Colon (tissue), 2 donors: Measurements from ENCODE around the gene PPP3CA.
A peak's percentile ranks its signal among the peaks of the same experiment; 100 is the strongest.
"Not testable (repeated sequence)": the region's sequence is repeated elsewhere in the genome, so short reads cannot be mapped to it uniquely, and the experiment has no call there.

ENCODE experiments used
- FAIRE-seq: peaks from 2 replicates; lab custom pipeline; 2012; peaks lifted over from hg19 to GRCh38; lab: Jason Lieb, UNC
- donor health status: control.
- donor health status: control.

PPP3CA gene

GRCh38 chr4:101211146-101211553, 136.2 kb downstream of the PPP3CA start:
- FAIRE-seq, result no peak

GRCh38 chr4:101210331-101210730, 137.0 kb downstream of the PPP3CA start:
- FAIRE-seq, result no peak

- FAIRE-seq, result no peak
Observed at GRCh38 chr4:101208171-101208570, 139.2 kb downstream of the PPP3CA start.

- FAIRE-seq, result no peak
Observed at GRCh38 chr4:101205916-101206315, 141.4 kb downstream of the PPP3CA start.

- FAIRE-seq, result no peak
Observed at GRCh38 chr4:101201421-101201820, 145.9 kb downstream of the PPP3CA start.

- FAIRE-seq, result no peak
Observed at GRCh38 chr4:101200561-101200960, 146.8 kb downstream of the PPP3CA start.

GRCh38 chr4:101199507-101200285, 147.6 kb downstream of the PPP3CA start:
- no peak for FAIRE-seq

GRCh38 chr4:101198682-101199339, 148.5 kb downstream of the PPP3CA start:
- FAIRE-seq, result no peak

- no peak for FAIRE-seq
Observed at GRCh38 chr4:101197350-101197749, 150.0 kb downstream of the PPP3CA start.

GRCh38 chr4:101192244-101192643, 155.1 kb downstream of the PPP3CA start:
- FAIRE-seq, result no peak

GRCh38 chr4:101191302-101192098, 155.8 kb downstream of the PPP3CA start:
- no peak for FAIRE-seq

GRCh38 chr4:101190751-101191150, 156.6 kb downstream of the PPP3CA start:
- no peak for FAIRE-seq

- no peak for FAIRE-seq
Observed at GRCh38 chr4:101188906-101189305, 158.4 kb downstream of the PPP3CA start.

- peak; percentile 72 for FAIRE-seq
Observed at GRCh38 chr4:101187841-101188240, 159.5 kb downstream of the PPP3CA start.

- no peak for FAIRE-seq
Observed at GRCh38 chr4:101186567-101187184, 160.7 kb downstream of the PPP3CA start.

- peak; percentile 5 for FAIRE-seq
Observed at GRCh38 chr4:101184668-101185067, 162.7 kb downstream of the PPP3CA start.

- peak; percentile 65 for FAIRE-seq
Observed at GRCh38 chr4:101183666-101184373, 163.5 kb downstream of the PPP3CA start.

- no peak for FAIRE-seq
Observed at GRCh38 chr4:101183221-101183620, 164.1 kb downstream of the PPP3CA start.

- not testable (repeated sequence) for FAIRE-seq
Observed at GRCh38 chr4:101182688-101183087, 164.6 kb downstream of the PPP3CA start.

- no peak for FAIRE-seq
Observed at GRCh38 chr4:101178731-101179130, 168.6 kb downstream of the PPP3CA start.

GRCh38 chr4:101177154-101177553, 170.2 kb downstream of the PPP3CA start:
- FAIRE-seq, result no peak
